GM21423 (cell line): ENCODE measurements around the gene PRTN3.
"Not testable (repeated sequence)": the region's sequence is repeated elsewhere in the genome, so short reads cannot be mapped to it uniquely, and the experiment has no call there.

Source experiments
- ATAC-seq: cut with Tn5 transposase; IDR thresholded peaks from one replicate; pipeline ENCODE4 v1.9.1; 2021; ENCODE audit warnings: mild to moderate bottlenecking, moderate library complexity; ENCODE audit not compliant: unreplicated experiment

Gene PRTN3

GRCh38 chr19:843836-844545 lies 3.2 kb downstream of the PRTN3 start:
- ATAC-seq: no peak

GRCh38 chr19:844546-844971 lies 3.8 kb downstream of the PRTN3 start:
- ATAC-seq: no peak

GRCh38 chr19:845707-846521 lies 5.1 kb downstream of the PRTN3 start:
- no peak for ATAC-seq

GRCh38 chr19:848386-848921 lies 7.7 kb downstream of the PRTN3 start:
- no peak for ATAC-seq

GRCh38 chr19:849195-849594 lies 8.4 kb downstream of the PRTN3 start:
- ATAC-seq: not testable (repeated sequence)

- ATAC-seq: no peak
Observed at GRCh38 chr19:850221-850978, 9.6 kb downstream of the PRTN3 start.

- ATAC-seq: no peak
Observed at GRCh38 chr19:850979-851335, 10.2 kb downstream of the PRTN3 start.

- no peak for ATAC-seq
Observed at GRCh38 chr19:852136-853013, 11.6 kb downstream of the PRTN3 start, which contains the start of gene ELANE. TSS of gene ELANE (plus strand) at chr19:852303. CDS start at chr19:852329, 26 bp downstream.

GRCh38 chr19:853014-853585 lies 12.3 kb downstream of the PRTN3 start:
- no peak for ATAC-seq

- ATAC-seq: not testable (repeated sequence)
Observed at GRCh38 chr19:853614-854220, 12.9 kb downstream of the PRTN3 start.

- ATAC-seq: no peak
Observed at GRCh38 chr19:854549-854948, 13.8 kb downstream of the PRTN3 start.

- no peak for ATAC-seq
Observed at GRCh38 chr19:855142-855541, 14.3 kb downstream of the PRTN3 start.

GRCh38 chr19:855566-856120 lies 14.8 kb downstream of the PRTN3 start:
- ATAC-seq: no peak

- no peak for ATAC-seq
Observed at GRCh38 chr19:858284-858683, 17.5 kb downstream of the PRTN3 start.

GRCh38 chr19:858868-859843 lies 18.4 kb downstream of the PRTN3 start, which contains the start of gene CFD:
TSS of gene CFD (plus strand) at chr19:859664. CDS start at chr19:859690, 26 bp downstream.
- ATAC-seq: no peak

- ATAC-seq: no peak
Observed at GRCh38 chr19:861141-861755, 20.4 kb downstream of the PRTN3 start.
